ENCODE results near the gene NELL1. TPM values are rescaled to one million over a fixed set of nuclear protein-coding genes. Genes with fewer than 3 reads are reported as not detected.

Gene NELL1
- total RNA-seq, 1 experiment from 2014 or later = not detected

DNA sequence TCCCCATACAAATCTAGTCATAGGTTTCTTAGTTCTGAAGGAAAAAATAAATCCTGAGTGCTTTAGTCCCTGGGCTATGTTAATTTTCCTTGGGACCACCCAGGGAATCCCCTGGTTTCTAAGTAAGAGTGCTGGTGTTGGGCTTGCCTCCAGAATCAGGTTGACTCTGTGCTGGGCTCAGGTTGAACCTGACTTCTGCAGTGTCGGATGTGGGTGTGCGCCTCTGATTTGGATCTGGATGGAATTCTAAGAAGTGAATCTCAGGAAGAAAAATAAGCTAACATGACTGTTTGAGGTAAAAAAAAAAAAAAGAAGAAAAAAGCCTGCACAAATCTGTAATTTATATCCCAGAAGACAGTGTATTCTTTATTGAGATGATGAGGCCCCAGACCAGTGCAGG, 29.0 kb upstream of the NELL1 start:
- Histone ChIP-seq H3K36me3 (ENCODE audit: control insufficient read depth, insufficient read depth, low read length) (no peaks in the 10 kb centered on the region), H3K4me3 (ENCODE audit: low read depth in 2 of 2, low read length in 2 of 2) (no peak overlapping the region), H3K9me3 (ENCODE audit: control insufficient read depth, insufficient read depth, low read depth, low read length) (no peaks in the 10 kb centered on the region), H3K27me3 (ENCODE audit: control insufficient read depth, insufficient read depth, low read length) (peaks cover 3% of the 10 kb centered on the region), H3K27ac (ENCODE audit: low read length) (no peak overlapping the region), H3K4me1 (ENCODE audit: control insufficient read depth, insufficient read depth, low read length) (no peaks in the 10 kb centered on the region)
- DNase-seq (ENCODE audit: low read depth, low spot score) (no peak), ATAC-seq (no peak)
- intact Hi-C loops (cut with micrococcal nuclease; ENCODE audit: unreplicated experiment) = no loop called here
- in situ Hi-C loops (cut with HindIII; ENCODE audit: low pct_unique_long_range_greater_than_20kb, low sequenced_read_pairs) = no loop called here
- BruUV-seq (replicated peaks) = no TSS peak
- TF ChIP-seq REST (IDR thresholded peaks at IDR 0.05; ENCODE audit: insufficient read depth in 1 of 2, low read depth in 2 of 2, low read length in 1 of 2) = no peak
- ChIA-PET POLR2A (no interaction called here), CTCF (no interaction called here)

- Histone ChIP-seq H3K4me1 (ENCODE audit: control insufficient read depth, insufficient read depth, low read length) (no peaks in the 10 kb centered on the region; the same call in 1 of the 2 replicates), H3K27me3 (ENCODE audit: control insufficient read depth, insufficient read depth, low read length) (peaks cover 3% of the 10 kb centered on the region), H3K27ac (ENCODE audit: low read length) (no peak overlapping the region), H3K36me3 (ENCODE audit: control insufficient read depth, insufficient read depth, low read length) (no peaks in the 10 kb centered on the region), H3K9me3 (ENCODE audit: control insufficient read depth, insufficient read depth, low read depth, low read length) (no peaks in the 10 kb centered on the region), H3K4me3 (ENCODE audit: low read depth in 2 of 2, low read length in 2 of 2) (no peak overlapping the region)
- BruUV-seq (replicated peaks) = no TSS peak
- ChIA-PET POLR2A (no interaction called here), CTCF (no interaction called here)
- ATAC-seq (no peak), DNase-seq (ENCODE audit: low read depth, low spot score) (no peak)
- TF ChIP-seq TCF7L2 (IDR thresholded peaks at IDR 0.05; ENCODE audit: low read depth, low read length) = no peak
- no peak for TF ChIP-seq CTCF (IDR thresholded peaks at IDR 0.05)
- no peak for TF ChIP-seq REST (IDR thresholded peaks at IDR 0.05; ENCODE audit: insufficient read depth in 1 of 2, low read depth in 2 of 2, low read length in 1 of 2)
- TF ChIP-seq POLR2AphosphoS5 (IDR thresholded peaks at IDR 0.05; ENCODE audit: low read depth, low read length) = no peak
- TF ChIP-seq SIN3A (IDR thresholded peaks at IDR 0.05; ENCODE audit: borderline replicate concordance, insufficient read depth, low read depth, low read length) = no peak
- intact Hi-C loops (cut with micrococcal nuclease; ENCODE audit: unreplicated experiment) = no loop called here
- in situ Hi-C loops (cut with HindIII; ENCODE audit: low pct_unique_long_range_greater_than_20kb, low sequenced_read_pairs) = no loop called here
Measured at GRCh38 chr11:20644360-20644759, 25.0 kb upstream of the NELL1 start.
